Measurements from ENCODE around the gene ALG14.

DNA sequence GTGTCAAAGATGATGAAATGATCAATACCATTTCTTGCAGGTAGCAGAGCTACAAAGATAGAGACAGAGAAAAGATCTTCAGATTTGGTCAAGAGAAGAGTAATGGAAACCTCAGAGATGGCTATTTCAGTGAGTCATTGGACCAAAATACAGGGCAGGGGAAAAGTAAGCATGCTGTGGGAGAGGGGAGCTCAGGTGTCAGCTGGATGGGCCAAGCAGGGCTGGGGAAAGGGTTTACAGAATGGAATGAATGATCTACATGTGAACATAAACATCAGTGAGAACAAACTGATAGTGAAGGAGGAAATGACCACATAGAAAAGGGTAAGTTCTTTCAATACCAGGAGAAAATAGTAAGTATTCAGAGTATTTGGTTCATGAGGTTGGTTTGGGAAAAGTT is 84.4 kb downstream of the ALG14 start:
- TF ChIP-seq, protein P1, sequence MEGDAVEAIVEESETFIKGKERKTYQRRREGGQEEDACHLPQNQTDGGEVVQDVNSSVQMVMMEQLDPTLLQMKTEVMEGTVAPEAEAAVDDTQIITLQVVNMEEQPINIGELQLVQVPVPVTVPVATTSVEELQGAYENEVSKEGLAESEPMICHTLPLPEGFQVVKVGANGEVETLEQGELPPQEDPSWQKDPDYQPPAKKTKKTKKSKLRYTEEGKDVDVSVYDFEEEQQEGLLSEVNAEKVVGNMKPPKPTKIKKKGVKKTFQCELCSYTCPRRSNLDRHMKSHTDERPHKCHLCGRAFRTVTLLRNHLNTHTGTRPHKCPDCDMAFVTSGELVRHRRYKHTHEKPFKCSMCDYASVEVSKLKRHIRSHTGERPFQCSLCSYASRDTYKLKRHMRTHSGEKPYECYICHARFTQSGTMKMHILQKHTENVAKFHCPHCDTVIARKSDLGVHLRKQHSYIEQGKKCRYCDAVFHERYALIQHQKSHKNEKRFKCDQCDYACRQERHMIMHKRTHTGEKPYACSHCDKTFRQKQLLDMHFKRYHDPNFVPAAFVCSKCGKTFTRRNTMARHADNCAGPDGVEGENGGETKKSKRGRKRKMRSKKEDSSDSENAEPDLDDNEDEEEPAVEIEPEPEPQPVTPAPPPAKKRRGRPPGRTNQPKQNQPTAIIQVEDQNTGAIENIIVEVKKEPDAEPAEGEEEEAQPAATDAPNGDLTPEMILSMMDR (IDR thresholded peaks at IDR 0.05; ENCODE audit: low read depth, low read length) = no peak
- TF ChIP-seq, protein P2, sequence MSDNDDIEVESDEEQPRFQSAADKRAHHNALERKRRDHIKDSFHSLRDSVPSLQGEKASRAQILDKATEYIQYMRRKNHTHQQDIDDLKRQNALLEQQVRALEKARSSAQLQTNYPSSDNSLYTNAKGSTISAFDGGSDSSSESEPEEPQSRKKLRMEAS (IDR thresholded peaks at IDR 0.05; ENCODE audit: low read depth, low read length) = no peak
- no peak for TF ChIP-seq POLR2A (IDR thresholded peaks at IDR 0.05; ENCODE audit: extremely low read depth, insufficient read length)

Data from NB4 (cell line).